Gastroesophageal sphincter (tissue), 3 donors: Measurements from ENCODE around the gene WDR33.

Experiments used
- EP300 ChIP-seq: sonication (generic); formaldehyde crosslinking; IDR thresholded peaks from one replicate; pipeline ENCODE4 v1.6.1; 2017; ENCODE audit warnings: antibody characterized with exemption, mild to moderate bottlenecking
- POLR2A ChIP-seq, 2 donors: fragments of 450-650 bp; IDR thresholded peaks; one replicate each; pipeline ENCODE4 v1.6.1; 2017; ENCODE audit warnings: antibody characterized with exemption in 2 of 2, mild to moderate bottlenecking in 2 of 2, moderate library complexity in 1 of 2
- TF ChIP-seq, protein P1 (sequence below), 4 experiments: fragments of 200-600 bp in 2 of 4; fragments of 450-650 bp in 2 of 4; sonication (generic) in 1 of 4; IDR thresholded peaks; one replicate each; pipeline ENCODE4 v1.5.1; 2017 to 2019; ENCODE audit warnings: antibody characterized with exemption in 4 of 4, mild to moderate bottlenecking in 2 of 4, moderate library complexity in 2 of 4

DNA sequence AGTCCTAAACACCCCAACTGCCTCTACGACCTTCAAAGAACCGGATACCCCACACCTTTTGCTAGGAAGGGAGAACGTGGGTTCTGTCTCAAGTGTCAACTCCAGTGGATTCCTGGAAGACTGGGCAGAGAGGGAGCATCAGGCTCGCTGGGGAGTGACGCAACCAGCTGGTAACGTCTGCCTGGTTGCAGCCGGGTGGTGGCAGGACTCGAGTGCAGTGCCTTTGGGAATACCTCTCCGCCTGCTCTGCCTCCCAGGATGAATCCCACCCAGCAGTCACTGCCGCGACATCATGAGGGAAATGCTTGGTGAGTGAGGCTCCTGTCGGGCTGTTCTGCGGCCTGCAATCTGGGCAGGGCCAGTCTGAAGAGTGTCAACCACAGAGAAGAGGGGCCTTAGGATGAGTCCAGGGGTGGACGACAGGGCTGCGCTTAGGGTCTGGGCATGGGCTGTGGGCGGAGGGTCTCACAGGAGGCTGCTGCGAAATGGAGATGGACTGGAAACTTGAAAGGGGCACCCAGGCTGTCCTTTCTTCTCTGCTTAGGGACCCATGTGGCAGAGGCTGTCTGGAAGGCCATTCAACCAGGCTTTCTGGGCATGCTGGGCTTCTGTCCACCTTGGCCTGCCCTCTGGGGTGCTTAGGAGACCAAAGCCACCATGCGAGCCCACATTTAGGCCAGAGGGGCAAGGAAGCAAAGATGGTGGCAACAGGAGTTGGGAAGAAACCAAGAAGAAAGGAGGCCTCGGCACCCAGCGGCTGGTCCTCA lies 152.1 kb downstream of the WDR33 start:
- TF ChIP-seq POLR2A (IDR thresholded peaks at IDR 0.05) (peak in 1 of 2 donors; percentile 23), EP300 (no peak)
- TF ChIP-seq, protein P1, sequence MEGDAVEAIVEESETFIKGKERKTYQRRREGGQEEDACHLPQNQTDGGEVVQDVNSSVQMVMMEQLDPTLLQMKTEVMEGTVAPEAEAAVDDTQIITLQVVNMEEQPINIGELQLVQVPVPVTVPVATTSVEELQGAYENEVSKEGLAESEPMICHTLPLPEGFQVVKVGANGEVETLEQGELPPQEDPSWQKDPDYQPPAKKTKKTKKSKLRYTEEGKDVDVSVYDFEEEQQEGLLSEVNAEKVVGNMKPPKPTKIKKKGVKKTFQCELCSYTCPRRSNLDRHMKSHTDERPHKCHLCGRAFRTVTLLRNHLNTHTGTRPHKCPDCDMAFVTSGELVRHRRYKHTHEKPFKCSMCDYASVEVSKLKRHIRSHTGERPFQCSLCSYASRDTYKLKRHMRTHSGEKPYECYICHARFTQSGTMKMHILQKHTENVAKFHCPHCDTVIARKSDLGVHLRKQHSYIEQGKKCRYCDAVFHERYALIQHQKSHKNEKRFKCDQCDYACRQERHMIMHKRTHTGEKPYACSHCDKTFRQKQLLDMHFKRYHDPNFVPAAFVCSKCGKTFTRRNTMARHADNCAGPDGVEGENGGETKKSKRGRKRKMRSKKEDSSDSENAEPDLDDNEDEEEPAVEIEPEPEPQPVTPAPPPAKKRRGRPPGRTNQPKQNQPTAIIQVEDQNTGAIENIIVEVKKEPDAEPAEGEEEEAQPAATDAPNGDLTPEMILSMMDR (IDR thresholded peaks at IDR 0.05) = no peak
